Kidney (tissue), 14 donors: ENCODE results near the gene MAP2K2. TPM values are rescaled to one million over a fixed set of nuclear protein-coding genes. Genes with fewer than 3 reads are reported as not detected.

Source experiments
- DNase-seq, 5 donors: peaks; one replicate each; pipeline ENCODE4 v3.0.0-alpha.2; 2013 to 2020
- FAIRE-seq: peaks from 2 replicates; lab custom pipeline; 2012; peaks lifted over from hg19 to GRCh38; lab: Jason Lieb, UNC
- H3K27ac ChIP-seq, 2 donors: one replicate each; pipeline ENCODE4 v1.7.0; 2013; ENCODE audit warnings: low read depth in 2 of 2, low read length in 2 of 2, inconsistent platforms in 1 of 2
- H3K27me3 ChIP-seq: one replicate; pipeline ENCODE4 v1.7.1; 2013; ENCODE audit warnings: low read length, inconsistent platforms; ENCODE audit not compliant: control insufficient read depth, insufficient read depth
- H3K36me3 ChIP-seq, 3 donors: one replicate each; pipeline versions ENCODE4 v1.7.0 to v1.7.1; 2013; ENCODE audit warnings: low read length in 3 of 3, control low read depth in 1 of 3, inconsistent platforms in 1 of 3; ENCODE audit not compliant: insufficient read depth in 3 of 3, control insufficient read depth in 2 of 3
- H3K4me1 ChIP-seq, 3 donors: one replicate each; pipeline versions ENCODE4 v1.7.0 to v1.7.1; 2013; ENCODE audit warnings: low read length in 3 of 3, inconsistent platforms in 1 of 3, low read depth in 1 of 3; ENCODE audit not compliant: control insufficient read depth in 2 of 3, insufficient read depth in 2 of 3
- H3K4me3 ChIP-seq, 3 donors: one replicate each; pipeline versions ENCODE4 v1.7.0 to v1.8.1; 2013; ENCODE audit warnings: low read length in 3 of 3, control low read depth in 1 of 3, inconsistent platforms in 1 of 3
- H3K9ac ChIP-seq, 3 donors: one replicate each; pipeline versions ENCODE4 v1.7.0 to v1.7.1; 2013; ENCODE audit warnings: low read length in 3 of 3, control low read depth in 1 of 3, inconsistent platforms in 1 of 3
- H3K9me3 ChIP-seq, 3 donors: one replicate each; pipeline versions ENCODE4 v1.7.0 to v1.7.1; 2013; ENCODE audit warnings: low read length in 3 of 3, control low read depth in 1 of 3, inconsistent platforms in 1 of 3; ENCODE audit not compliant: control insufficient read depth in 2 of 3, insufficient read depth in 1 of 3
- CTCF ChIP-seq: IDR thresholded peaks from 3 replicates; pipeline ENCODE4 v1.5.1; 2012; ENCODE audit warnings: mild to moderate bottlenecking, moderate library complexity, borderline replicate concordance; ENCODE audit not compliant: insufficient read depth; ENCODE audit errors: extremely low read depth
- intact Hi-C: fragments of 100-400 bp; cut with DNase I; formaldehyde crosslinking; loops from one replicate; pipeline ENCODE4 v1.11.1; 2022
- polyA plus RNA-seq: library from polyadenylated mRNA; stranded (reverse); fragments of 350-450 nt; fragmentation: Illumina TruSeq; extraction: RNeasy Lipid Tissue Mini Kit (QIAGEN cat#74804); gene quantifications from one replicate; pipeline ENCODE4 v1.2.3, GENCODE V29; 2014; ENCODE audit warnings: low read depth, low replicate concordance; ENCODE audit not compliant: insufficient read depth
- total RNA-seq: library from RNA; stranded (reverse); fragmentation: NEBNext Ultra II Directional; extraction: Animal tissue kit (Norgen Biotek cat#: 25700); gene quantifications from one replicate; pipeline ENCODE4 v1.2.1, GENCODE V29; 2021
- donor health status: control.
- donor health status: control.
- donor health status: control.
- donor health status: control.
- donor health status: control.
- donor health status: DM: yes; HTN: yes; CAD: no.
- donor health status: Normal renal cell carcinoma (clear cell type).

The MAP2K2 gene
- total and polyA plus RNA-seq, 2 donors from 2014 or later: 105 to 138 TPM

DNA sequence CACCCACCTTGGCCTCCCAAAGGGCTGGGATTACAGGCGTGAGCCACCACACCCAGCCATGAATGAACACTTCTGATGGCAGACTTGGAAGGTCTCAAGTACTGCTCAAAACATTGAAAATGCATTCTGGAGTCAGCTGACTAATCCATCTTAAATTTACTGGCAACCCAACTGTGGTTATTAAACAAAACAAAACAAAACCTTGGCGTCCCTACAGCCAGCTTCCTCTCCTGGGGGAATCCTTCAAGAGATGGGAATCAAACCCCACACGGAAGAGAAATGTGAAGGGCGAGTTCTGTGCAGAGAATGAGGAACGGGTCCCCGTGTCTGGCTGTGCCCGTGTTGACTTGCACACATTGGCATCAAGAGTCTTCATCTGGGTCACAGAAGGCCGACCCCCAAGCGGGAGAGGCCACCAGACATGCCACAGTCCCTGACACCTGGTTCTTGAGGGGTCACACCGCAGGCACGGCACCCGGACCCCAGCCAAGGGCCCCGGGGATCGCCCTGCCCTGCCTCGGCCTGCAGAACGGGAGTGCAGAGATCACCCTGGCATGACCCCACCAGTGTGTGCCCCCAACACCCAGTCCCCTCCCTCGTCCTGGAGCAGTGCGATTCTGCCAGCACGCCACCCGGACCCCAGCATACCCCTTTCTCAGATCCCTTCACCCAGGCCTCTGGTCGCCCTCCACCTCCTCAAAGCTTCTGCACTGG, 3.2 kb downstream of the MAP2K2 start:
- FAIRE-seq: no peak
- intact Hi-C loops: no loop called here
- Histone ChIP-seq H3K4me3 (no peak overlapping the region), H3K4me1 (peaks cover 0 to 14% (median 11%) of the 10 kb centered on the region in 3 donors), H3K27me3 (no peaks in the 10 kb centered on the region), H3K27ac (no peak overlapping the region), H3K9ac (no peak overlapping the region), H3K9me3 (no peaks in the 10 kb centered on the region), H3K36me3 (peaks cover 0 to 6% (median 0%) of the 10 kb centered on the region in 3 donors)
- no peak for TF ChIP-seq CTCF
- DNase-seq: no peak

GRCh38 chr19:4119763-4120162, 4.2 kb downstream of the MAP2K2 start:
- DNase-seq: no peak
- Histone ChIP-seq H3K4me1 (peaks cover 0 to 14% (median 10%) of the 10 kb centered on the region in 3 donors), H3K9me3 (no peaks in the 10 kb centered on the region), H3K9ac (no peak overlapping the region), H3K36me3 (peaks cover 0 to 6% (median 3%) of the 10 kb centered on the region in 3 donors), H3K27ac (no peak overlapping the region), H3K4me3 (no peak overlapping the region), H3K27me3 (no peaks in the 10 kb centered on the region)
- intact Hi-C loops: no loop called here
- no peak for TF ChIP-seq CTCF
- no peak for FAIRE-seq

DNA sequence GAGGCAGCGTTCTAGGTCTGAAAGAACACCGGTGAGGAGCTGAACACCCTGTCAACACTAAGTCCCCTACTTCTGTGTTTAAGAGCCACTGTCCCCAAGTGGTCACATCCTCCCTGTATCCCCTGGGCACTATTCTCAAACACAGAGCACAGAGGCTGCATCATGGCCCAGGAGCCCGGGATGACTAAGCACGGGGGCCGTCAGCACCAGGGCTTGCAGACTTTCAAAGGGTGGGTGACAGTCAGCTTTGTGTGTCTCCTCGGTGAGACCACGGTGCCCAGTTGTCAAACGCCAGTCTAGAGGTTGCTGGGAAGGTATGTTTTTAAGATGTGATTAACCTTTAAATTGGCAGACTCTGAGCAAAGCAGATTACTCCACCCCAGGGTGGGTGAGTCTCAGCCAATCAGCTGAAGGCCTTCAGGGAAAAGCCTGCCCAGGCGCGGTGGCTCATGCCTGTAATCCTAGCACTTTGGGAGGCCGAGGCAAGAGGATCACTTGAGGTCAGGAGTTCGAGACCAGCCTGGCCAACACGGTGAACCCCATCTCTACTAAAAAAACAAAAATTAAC, 8.0 kb downstream of the MAP2K2 start:
- intact Hi-C loops: no loop called here
- H3K27me3 ChIP-seq: no peaks in the 10 kb centered on the region
- TF ChIP-seq CTCF: no peak
- no peak overlapping the region for H3K9ac ChIP-seq
- no peak for FAIRE-seq
- H3K36me3 ChIP-seq: peaks cover 0 to 6% (median 6%) of the 10 kb centered on the region in 3 donors
- H3K4me3 ChIP-seq: no peak overlapping the region
- no peak overlapping the region for H3K27ac ChIP-seq
- DNase-seq: no peak
- no peaks in the 10 kb centered on the region for H3K9me3 ChIP-seq
- H3K4me1 ChIP-seq: peaks cover 0 to 2% (median 0%) of the 10 kb centered on the region in 3 donors
